ENCODE results near the gene ESRRG.

The ESRRG gene

GRCh38 chr1:216688127-216688657 is 35.0 kb downstream of the ESRRG start:
- no peaks in the 10 kb centered on the region for H3K4me1 Mint-ChIP-seq (ENCODE audit: low read depth in 2 of 2)
- peaks cover 6 to 9% of the 10 kb centered on the region in 2 donors for H3K9me3 Mint-ChIP-seq
- no peak for ATAC-seq (replicated peaks)
- no peaks in the 10 kb centered on the region for H3K27me3 Mint-ChIP-seq
- no peaks in the 10 kb centered on the region for H3K36me3 Mint-ChIP-seq (ENCODE audit: insufficient read depth)
- DNase-seq = no peak
- H3K4me3 Mint-ChIP-seq = no peak overlapping the region
- no peak overlapping the region for H3K27ac Mint-ChIP-seq

DNA sequence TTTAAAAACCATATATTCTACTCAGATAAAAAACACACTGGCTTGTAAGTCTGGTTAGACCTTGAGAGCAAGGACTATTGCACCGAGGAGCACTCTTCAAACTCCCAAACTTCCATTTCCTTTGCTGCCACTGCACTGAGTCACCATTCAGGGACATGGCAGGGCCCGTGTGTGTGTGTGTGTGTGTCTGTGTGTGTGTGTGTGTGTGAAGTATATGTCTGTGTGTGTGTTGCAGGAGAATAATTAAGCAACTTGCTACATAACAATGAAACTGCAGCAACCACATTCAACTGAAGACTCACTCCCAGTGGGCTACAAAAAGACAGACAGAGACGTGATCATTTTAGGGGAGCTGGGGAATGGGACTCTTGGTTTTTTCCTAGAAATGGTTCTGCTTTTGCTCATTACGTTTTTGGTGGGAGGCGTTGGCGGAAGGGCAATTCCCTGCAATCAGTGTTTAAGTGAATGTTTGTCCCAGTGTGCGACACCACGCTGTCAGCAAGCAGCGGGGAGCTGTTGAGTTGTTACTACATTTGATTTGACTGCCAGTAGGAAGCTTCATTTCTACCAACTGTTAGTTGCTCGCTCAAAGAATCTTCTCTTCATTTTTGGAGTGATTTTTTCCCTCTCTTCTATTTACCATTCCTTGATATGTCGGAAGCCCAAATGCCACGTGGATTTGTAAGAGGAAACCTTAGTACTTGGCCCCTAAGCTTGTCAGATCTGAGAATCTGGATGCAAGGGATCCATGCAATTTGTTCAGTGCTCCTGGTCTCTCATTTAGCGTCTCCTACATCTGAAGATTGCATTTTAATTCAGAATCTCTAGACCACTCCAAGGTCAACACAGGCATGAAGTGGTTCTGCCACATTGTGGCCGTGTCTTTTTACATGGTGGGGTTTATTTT is 36.1 kb downstream of the ESRRG start:
- no peak for ATAC-seq (replicated peaks)
- Mint-ChIP-seq H3K4me1 (ENCODE audit: low read depth in 2 of 2) (no peaks in the 10 kb centered on the region), H3K9me3 (peaks cover 8 to 9% of the 10 kb centered on the region in 2 donors), H3K27me3 (no peaks in the 10 kb centered on the region), H3K27ac (no peak overlapping the region), H3K4me3 (no peak overlapping the region), H3K36me3 (ENCODE audit: insufficient read depth) (no peaks in the 10 kb centered on the region)
- DNase-seq = no peak

DNA sequence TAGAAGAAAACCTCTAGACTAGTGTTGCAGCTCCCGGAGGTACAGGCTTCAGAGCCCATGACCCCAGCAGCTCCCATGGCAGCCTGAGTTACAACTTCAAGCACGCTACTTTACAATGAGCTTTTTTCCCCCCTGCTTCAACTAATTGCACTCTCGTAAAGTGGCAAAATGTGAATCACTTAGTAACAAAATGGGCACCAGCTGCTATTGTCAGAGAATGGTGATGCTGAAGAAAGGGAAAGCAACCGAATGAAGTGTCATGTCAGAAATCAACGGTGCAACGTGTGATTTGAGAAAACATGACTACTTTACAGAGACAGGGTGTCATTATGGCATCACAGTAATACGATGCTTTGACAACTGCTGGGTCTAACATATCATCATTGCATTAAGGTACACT is 40.5 kb downstream of the ESRRG start:
- Mint-ChIP-seq H3K4me1 (ENCODE audit: low read depth in 2 of 2) (no peaks in the 10 kb centered on the region), H3K27me3 (no peaks in the 10 kb centered on the region), H3K9me3 (peaks cover 9 to 12% of the 10 kb centered on the region in 2 donors), H3K4me3 (no peak overlapping the region), H3K27ac (no peak overlapping the region), H3K36me3 (ENCODE audit: insufficient read depth) (no peaks in the 10 kb centered on the region)
- DNase-seq (no peak), ATAC-seq (replicated peaks) (no peak)

GRCh38 chr1:216679108-216679507 is 44.1 kb downstream of the ESRRG start:
- no peak overlapping the region for H3K27ac Mint-ChIP-seq
- H3K9me3 Mint-ChIP-seq = peaks cover 0 to 7% of the 10 kb centered on the region in 2 donors
- no peak overlapping the region for H3K4me3 Mint-ChIP-seq
- DNase-seq (no peak), ATAC-seq (replicated peaks) (no peak)
- no peaks in the 10 kb centered on the region for H3K36me3 Mint-ChIP-seq (ENCODE audit: insufficient read depth)
- H3K4me1 Mint-ChIP-seq (ENCODE audit: low read depth in 2 of 2) = no peaks in the 10 kb centered on the region
- no peaks in the 10 kb centered on the region for H3K27me3 Mint-ChIP-seq

- Mint-ChIP-seq H3K27me3 (no peaks in the 10 kb centered on the region), H3K27ac (peak overlapping the region in 1 of 2 donors; percentile 68), H3K9me3 (peaks cover 5 to 13% of the 10 kb centered on the region in 2 donors), H3K4me3 (no peak overlapping the region), H3K36me3 (ENCODE audit: insufficient read depth) (no peaks in the 10 kb centered on the region), H3K4me1 (ENCODE audit: low read depth in 2 of 2) (no peaks in the 10 kb centered on the region)
- ATAC-seq (replicated peaks) = no peak
- no peak for DNase-seq
These were observed 52.9 kb downstream of the ESRRG start for GRCh38 chr1:216670118-216670883.

GRCh38 chr1:216666441-216666840 is 56.8 kb downstream of the ESRRG start:
- Mint-ChIP-seq H3K27me3 (no peaks in the 10 kb centered on the region), H3K27ac (no peak overlapping the region), H3K36me3 (ENCODE audit: insufficient read depth) (no peaks in the 10 kb centered on the region)

GRCh38 chr1:216665856-216666255 is 57.4 kb downstream of the ESRRG start:
- Mint-ChIP-seq H3K4me3 (no peak overlapping the region), H3K4me1 (ENCODE audit: low read depth in 2 of 2) (no peaks in the 10 kb centered on the region), H3K36me3 (ENCODE audit: insufficient read depth) (no peaks in the 10 kb centered on the region), H3K27ac (no peak overlapping the region), H3K27me3 (no peaks in the 10 kb centered on the region), H3K9me3 (peaks cover 4 to 14% of the 10 kb centered on the region in 2 donors)
- ATAC-seq (replicated peaks) = no peak
- no peak for DNase-seq

More at GRCh38 chr1:216666441-216666840, 56.8 kb downstream of the ESRRG start:
- Mint-ChIP-seq H3K9me3 (peaks cover 4 to 14% of the 10 kb centered on the region in 2 donors), H3K4me1 (ENCODE audit: low read depth in 2 of 2) (no peaks in the 10 kb centered on the region), H3K4me3 (no peak overlapping the region)
- ATAC-seq (replicated peaks) (no peak), DNase-seq (no peak)

GRCh38 chr1:216665406-216665805 is 57.8 kb downstream of the ESRRG start:
- peaks cover 2 to 10% of the 10 kb centered on the region in 2 donors for H3K9me3 Mint-ChIP-seq
- H3K27me3 Mint-ChIP-seq = no peaks in the 10 kb centered on the region
- H3K4me1 Mint-ChIP-seq (ENCODE audit: low read depth in 2 of 2) = no peaks in the 10 kb centered on the region
- no peaks in the 10 kb centered on the region for H3K36me3 Mint-ChIP-seq (ENCODE audit: insufficient read depth)
- no peak overlapping the region for H3K27ac Mint-ChIP-seq
- DNase-seq (no peak), ATAC-seq (replicated peaks) (no peak)
- H3K4me3 Mint-ChIP-seq = no peak overlapping the region

DNA sequence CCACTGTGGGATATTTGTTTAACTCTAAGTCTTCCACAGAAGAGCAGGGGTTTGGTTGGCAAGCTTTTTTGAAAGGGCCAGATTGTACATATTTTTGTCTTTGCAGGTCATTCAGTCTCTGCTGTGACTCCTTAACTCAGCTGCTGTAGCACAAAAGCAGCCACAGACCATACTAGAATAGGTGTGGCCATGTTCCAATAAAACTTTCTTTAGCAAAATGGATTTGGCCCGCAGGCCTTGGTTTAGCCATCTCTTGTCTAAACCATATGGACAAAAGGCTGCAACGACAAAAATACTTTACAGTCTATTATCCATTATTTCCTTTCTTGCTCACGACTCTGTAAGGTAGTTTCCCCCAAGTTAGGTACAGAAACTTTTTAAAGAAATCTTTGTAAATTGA is 60.5 kb downstream of the ESRRG start:
- DNase-seq = no peak
- ATAC-seq (replicated peaks) = no peak
- Mint-ChIP-seq H3K9me3 (peaks cover 7 to 16% of the 10 kb centered on the region in 2 donors), H3K27me3 (no peaks in the 10 kb centered on the region), H3K27ac (no peak overlapping the region), H3K36me3 (ENCODE audit: insufficient read depth) (no peaks in the 10 kb centered on the region), H3K4me3 (no peak overlapping the region), H3K4me1 (ENCODE audit: low read depth in 2 of 2) (no peaks in the 10 kb centered on the region)

GRCh38 chr1:216660561-216660960 is 62.7 kb downstream of the ESRRG start:
- Mint-ChIP-seq H3K4me1 (ENCODE audit: low read depth in 2 of 2) (no peaks in the 10 kb centered on the region), H3K27ac (no peak overlapping the region), H3K27me3 (no peaks in the 10 kb centered on the region), H3K4me3 (no peak overlapping the region), H3K36me3 (ENCODE audit: insufficient read depth) (no peaks in the 10 kb centered on the region), H3K9me3 (peaks cover 8 to 16% of the 10 kb centered on the region in 2 donors)
- ATAC-seq (replicated peaks) (no peak), DNase-seq (no peak)

GRCh38 chr1:216653001-216653400 is 70.2 kb downstream of the ESRRG start:
- Mint-ChIP-seq H3K36me3 (ENCODE audit: insufficient read depth) (peaks cover 7% of the 10 kb centered on the region), H3K4me1 (ENCODE audit: low read depth in 2 of 2) (no peaks in the 10 kb centered on the region), H3K27me3 (no peaks in the 10 kb centered on the region), H3K27ac (no peak overlapping the region), H3K4me3 (no peak overlapping the region), H3K9me3 (peaks cover 5 to 8% of the 10 kb centered on the region in 2 donors)
- no peak for ATAC-seq (replicated peaks)
- DNase-seq = no peak

DNA sequence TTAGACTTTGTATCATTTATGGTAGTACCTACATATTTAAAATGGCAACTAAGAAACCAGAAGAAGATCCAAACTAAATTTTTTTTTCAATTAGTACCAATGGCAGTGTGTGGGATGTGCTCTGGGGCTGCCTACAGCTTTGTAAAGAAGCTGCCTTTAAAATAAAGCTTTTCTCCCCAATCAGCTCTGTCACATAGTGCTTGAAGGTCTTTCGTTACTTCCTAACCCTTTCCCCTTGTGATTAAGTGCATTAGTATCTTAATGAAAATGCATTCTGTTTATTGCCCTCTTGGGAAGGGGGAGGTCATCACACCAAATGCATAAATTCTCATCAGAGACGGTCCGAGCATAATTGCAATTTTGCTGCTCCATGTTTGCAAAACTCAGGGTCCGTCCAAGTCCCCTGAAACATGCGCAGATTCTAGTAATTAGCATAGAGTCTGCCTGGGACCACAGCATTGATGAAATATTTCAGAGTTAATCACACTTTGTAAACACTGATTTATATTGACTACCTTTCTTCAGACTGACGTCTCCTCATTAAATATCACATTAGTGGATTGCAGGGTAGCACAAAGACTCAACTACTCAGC is 71.3 kb downstream of the ESRRG start:
- no peak overlapping the region for H3K4me3 Mint-ChIP-seq
- peaks cover 7% of the 10 kb centered on the region for H3K36me3 Mint-ChIP-seq (ENCODE audit: insufficient read depth)
- H3K27ac Mint-ChIP-seq = no peak overlapping the region
- no peak for DNase-seq
- H3K4me1 Mint-ChIP-seq (ENCODE audit: low read depth in 2 of 2) = no peaks in the 10 kb centered on the region
- no peak for ATAC-seq (replicated peaks)
- H3K9me3 Mint-ChIP-seq = peaks cover 5 to 8% of the 10 kb centered on the region in 2 donors
- no peaks in the 10 kb centered on the region for H3K27me3 Mint-ChIP-seq

GRCh38 chr1:216643176-216643575 is 80.1 kb downstream of the ESRRG start:
- H3K27me3 Mint-ChIP-seq = no peaks in the 10 kb centered on the region
- ATAC-seq (replicated peaks) (no peak), DNase-seq (no peak)
- H3K9me3 Mint-ChIP-seq = peaks cover 2 to 8% of the 10 kb centered on the region in 2 donors
- H3K36me3 Mint-ChIP-seq (ENCODE audit: insufficient read depth) = no peaks in the 10 kb centered on the region
- H3K27ac Mint-ChIP-seq = no peak overlapping the region
- no peak overlapping the region for H3K4me3 Mint-ChIP-seq
- no peaks in the 10 kb centered on the region for H3K4me1 Mint-ChIP-seq (ENCODE audit: low read depth in 2 of 2)

All from effector memory CD8-positive, alpha-beta T cell (primary cell).